HG02973 (cell line): Measurements from ENCODE around the gene GPR17.

Experiments used
- ATAC-seq: cut with Tn5 transposase; IDR thresholded peaks from one replicate; pipeline ENCODE4 v1.9.1; 2021; ENCODE audit warnings: moderate library complexity; ENCODE audit not compliant: unreplicated experiment

The GPR17 gene

GRCh38 chr2:127654084-127654837 is 8.3 kb downstream of the GPR17 start:
- no peak for ATAC-seq

DNA sequence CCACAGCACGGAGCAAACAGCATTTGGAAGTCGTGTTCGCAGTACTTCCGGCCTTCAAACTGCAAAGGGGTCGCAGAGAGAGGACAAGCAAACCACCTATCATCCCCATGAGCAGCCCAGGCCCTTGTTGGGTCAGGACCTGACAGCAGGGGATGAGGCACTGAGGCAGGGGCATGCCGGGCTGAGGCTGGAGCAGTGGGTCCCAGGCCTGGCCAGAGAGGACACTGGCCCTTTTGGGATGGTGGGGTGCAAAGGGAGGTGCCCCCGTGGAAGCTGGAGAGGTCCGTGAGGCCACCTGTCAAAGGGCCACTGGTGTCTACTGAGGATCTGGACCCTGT is 8.9 kb downstream of the GPR17 start:
- ATAC-seq, result no peak

DNA sequence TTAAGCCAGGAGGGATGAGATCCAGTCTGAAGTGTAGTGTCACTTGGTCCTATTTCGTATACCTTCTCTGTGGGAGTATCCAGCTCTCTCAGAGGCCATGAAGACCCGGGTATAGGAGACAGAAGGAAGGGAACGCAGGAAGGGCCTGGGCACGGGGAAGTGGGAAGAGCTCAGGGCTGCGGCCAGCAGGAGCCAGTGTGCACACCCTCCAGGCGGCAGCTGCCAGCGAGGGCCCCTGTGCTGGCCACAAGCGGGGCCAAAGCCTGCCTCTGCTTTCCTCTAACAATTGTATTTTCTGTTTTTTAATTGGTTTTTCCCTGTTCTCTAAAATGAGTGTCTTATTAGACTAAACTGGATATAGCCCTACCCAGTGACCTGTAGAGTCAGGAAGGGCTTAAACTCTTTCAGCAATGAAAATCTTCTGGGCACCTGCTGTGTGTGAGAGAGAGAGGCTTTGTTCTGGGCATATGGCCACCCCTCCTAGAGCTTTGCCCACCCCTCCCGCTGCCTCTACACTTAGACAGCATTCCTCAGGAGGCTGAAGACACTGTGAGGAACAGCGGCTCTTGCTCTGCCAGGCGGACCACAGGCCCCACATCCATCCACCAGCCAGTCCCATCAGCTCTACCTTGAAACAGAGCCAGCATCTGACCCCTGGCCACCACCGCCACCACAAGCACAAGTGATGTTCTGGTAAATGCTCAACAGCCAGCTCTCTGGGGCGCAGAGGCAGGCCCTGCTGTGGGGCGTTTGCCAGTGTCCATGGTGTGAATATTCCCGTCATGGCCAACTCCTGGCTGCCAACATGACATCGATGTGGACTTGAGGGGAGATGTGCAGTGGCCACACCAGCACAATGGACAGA is 9.5 kb downstream of the GPR17 start:
- no peak for ATAC-seq

- ATAC-seq, result no peak
These were observed 10.7 kb downstream of the GPR17 start for GRCh38 chr2:127656569-127657231.

DNA sequence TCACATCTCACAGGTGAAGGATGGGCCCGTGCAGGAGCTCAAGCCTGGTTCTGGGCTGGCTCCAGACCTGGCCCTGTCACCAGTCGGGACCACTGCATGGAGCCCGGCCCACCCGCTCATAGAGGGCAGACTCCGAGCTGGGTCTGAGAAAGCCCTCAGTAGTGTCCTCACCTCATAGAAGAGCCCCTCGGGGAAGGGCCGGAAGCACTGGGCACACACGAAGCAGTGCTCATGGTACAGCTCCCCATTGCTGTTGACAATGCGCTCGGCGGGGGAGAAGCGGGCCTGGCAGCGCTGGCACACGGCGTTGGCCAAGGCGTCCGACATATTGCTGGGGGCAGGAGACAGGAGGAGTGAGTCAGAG is 11.3 kb downstream of the GPR17 start:
- no peak for ATAC-seq

- no peak for ATAC-seq
These were observed 12.2 kb downstream of the GPR17 start for GRCh38 chr2:127658146-127658545.

- no peak for ATAC-seq
These were observed 12.9 kb downstream of the GPR17 start for GRCh38 chr2:127658641-127659407.

DNA sequence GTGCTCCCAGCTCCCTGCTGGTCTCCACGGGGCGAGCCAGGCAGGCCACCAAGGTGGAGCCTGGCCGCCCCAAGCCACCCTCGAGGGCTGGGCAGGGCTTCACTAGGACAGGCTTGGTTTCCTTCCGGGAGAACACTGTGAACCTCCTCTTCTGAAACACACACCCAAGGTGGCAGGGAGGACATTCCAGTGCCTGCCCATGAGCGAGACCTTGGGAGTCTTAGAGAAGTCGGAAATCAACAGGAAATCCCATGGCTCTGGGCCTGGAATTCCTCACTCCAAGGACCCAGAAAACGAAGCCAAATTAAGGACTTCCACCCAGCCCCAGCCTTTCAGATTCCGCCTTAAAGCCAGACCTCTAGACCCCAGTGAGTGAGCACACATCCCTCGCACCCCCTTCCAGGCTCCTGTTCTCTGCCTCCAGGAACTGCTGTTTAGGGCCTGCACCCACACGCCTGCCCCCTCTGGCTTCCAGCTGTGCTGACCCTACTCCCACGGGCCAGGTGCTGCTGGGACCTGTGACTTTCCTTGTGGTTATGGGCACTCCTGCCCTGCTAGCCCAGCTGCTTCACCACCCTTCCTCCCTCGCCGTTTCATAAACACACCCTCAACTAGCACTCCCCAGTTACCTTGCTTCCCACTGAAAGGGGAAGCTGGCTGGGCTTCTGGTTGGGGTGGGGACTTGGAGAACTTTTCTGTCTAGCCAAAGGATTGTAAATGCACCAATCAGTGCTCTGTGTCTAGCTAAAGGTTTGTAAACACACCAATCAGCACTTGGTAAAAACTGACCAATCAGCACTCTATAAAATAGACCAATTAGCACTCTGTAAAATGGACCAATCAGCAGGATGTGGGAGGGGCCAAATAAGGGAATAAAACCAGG is 13.7 kb downstream of the GPR17 start:
- ATAC-seq, result no peak

- ATAC-seq, result no peak
These were observed 14.3 kb downstream of the GPR17 start for GRCh38 chr2:127660291-127660578.

DNA sequence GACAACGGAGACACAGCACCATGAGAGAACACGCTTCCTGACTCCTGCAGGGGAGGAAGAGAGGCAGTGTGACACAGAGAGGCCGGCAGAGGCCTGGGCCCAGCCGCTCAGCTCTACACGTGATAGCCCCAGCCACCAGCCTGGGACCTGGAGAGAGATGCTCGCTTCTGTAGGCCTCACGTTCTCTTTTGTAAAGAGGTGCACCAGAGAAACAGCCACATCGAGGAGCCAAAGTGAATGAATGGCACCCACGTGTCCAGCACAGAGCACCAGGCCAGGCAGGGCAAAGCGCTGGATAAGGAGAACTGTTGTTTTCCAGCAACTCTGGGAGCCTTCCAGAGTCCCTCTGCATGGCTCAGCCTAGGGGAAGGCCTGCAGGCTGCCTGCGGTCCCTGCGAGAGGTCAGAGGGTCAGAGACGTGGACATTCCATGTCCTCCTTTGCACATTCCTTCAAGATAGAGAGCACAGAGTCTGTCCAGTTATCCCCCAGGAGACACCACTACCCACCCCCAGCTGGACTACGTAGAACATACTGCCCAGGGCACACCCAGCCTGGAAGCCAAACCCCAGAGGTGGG is 15.2 kb downstream of the GPR17 start:
- ATAC-seq, result no peak

- no peak for ATAC-seq
These were observed 16.1 kb downstream of the GPR17 start for GRCh38 chr2:127661949-127662510.

- ATAC-seq, result no peak
These were observed 17.1 kb downstream of the GPR17 start for GRCh38 chr2:127662937-127663565.

DNA sequence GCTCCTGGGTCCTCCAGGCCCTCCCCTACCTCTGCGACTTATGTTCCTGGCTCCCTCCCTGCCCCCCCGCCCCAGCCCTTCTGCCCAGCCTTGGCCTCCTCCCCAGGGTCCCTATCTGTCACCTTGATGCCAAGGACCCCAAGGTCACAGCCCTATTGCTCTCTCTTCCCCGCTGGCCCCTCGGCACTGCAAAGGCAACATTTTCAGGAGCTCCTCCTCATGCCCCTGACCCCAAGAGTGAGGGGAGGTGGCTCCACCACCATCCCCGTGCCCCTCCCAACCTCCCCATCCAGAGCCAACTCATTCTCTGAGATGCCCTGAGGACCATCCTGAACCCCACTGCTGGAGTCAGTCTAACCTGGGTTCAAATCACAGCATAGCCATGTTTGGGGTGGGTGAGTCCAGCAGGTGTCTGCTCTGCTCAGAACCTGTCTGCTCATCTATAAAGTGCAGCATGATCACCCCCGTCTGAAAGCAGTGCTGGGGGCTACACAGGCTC is 17.7 kb downstream of the GPR17 start:
- no peak for ATAC-seq

DNA sequence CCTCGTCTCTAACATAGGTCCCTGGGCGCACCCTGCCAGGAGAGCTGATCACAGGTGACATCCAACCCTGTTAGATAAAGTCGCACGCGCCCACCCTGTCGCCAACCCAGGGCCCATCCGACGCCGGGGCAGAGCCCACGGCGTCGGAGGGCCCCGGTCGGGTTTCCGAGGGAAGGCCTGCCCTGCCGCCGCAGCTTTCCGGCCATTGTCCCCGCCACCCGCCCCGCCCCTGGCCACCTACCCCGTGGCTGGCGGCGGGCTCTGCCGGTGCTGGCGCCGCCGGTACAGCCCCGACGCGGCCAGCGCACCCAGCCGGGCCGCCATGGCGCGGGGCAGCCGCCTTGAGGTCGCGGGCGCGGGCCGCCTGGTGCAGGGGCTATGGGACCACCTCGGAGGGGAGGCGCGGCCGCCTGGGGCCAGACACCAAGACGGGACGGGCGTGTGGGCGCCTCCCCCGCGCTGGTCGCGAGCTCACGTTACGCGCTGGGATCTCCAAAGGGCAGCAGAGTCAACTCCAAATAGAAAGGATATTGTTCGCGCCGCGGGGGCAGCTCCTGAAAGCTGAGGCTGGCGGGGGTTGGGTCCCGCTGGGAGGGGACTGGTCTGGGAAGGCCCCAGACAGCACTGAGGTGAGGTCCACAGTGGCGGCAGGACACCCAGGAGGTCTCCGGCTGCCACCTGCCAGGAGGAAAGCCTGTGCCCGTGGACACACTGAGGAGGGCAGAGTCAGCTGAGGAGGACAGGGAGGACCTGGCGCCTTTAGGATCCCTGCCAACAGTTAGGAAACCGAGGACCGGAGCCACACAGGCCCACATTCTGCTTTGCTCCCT is 18.3 kb downstream of the GPR17 start:
- ATAC-seq, result no peak

GRCh38 chr2:127664895-127665225 is 18.9 kb downstream of the GPR17 start:
- no peak for ATAC-seq

DNA sequence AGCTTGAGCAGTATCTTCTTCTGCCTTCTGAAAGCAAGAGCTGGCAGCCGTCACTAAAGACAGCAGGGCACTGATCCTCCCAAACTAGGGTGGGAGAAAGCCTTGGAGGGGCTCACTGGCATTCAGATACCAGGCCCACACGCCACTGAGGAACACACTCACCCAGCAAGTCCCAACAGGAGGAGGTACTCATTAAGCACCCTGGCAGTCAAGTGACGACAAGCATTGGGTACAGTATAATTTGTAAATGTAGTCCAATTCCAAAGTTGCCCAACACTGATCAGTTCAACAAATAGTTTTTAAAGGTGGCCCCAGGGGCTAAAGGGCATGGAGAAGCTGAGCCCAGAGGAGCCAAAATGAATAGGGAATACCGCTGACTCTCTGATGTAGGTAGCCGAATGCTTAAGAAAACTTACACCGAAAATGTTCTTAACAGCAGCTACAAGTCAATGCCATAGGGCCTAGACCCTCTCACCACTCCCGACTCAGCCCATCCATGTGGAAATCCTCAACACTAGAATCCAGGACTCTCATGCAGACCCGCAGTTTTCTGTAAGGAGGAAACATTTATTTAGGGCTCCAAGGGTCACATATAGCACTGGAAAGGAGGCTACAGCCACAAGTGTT is 19.4 kb downstream of the GPR17 start:
- ATAC-seq, result no peak

DNA sequence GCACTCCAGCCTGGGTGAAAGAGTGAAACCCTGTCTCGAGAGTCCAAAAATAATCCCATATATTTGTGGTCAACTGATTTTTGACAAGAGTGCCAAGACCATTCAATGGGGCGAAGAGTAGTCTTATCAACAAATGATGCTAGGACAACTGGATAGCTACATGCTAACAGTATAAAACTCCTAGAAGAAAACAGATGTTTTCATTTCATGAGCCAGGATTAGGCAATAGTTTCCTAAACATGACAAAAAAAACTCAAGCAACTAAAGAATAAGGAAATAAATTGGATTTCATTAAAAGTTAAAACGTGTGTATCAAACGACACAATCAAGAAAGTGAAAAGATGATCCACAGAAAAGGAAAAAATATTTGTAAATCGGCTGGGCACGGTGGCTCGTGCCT is 23.1 kb downstream of the GPR17 start:
- no peak for ATAC-seq
